Head of caudate nucleus (tissue), 42 donors: ENCODE results near the gene GORASP2.
"Not testable (repeated sequence)": the region's sequence is repeated elsewhere in the genome, so short reads cannot be mapped to it uniquely, and the experiment has no call there.

Source experiments
- DNase-seq, 42 donors: peaks; one replicate each; pipeline versions ENCODE4 v3.0.0 to v3.0.0-alpha.2; 2020 to 2021; ENCODE audit warnings: mixed read lengths in 7 of 42
- intact Hi-C: fragments of 100-400 bp; cut with DNase I; formaldehyde crosslinking; loops from one replicate; pipeline ENCODE4 v1.15.0; 2022

The GORASP2 gene

DNA sequence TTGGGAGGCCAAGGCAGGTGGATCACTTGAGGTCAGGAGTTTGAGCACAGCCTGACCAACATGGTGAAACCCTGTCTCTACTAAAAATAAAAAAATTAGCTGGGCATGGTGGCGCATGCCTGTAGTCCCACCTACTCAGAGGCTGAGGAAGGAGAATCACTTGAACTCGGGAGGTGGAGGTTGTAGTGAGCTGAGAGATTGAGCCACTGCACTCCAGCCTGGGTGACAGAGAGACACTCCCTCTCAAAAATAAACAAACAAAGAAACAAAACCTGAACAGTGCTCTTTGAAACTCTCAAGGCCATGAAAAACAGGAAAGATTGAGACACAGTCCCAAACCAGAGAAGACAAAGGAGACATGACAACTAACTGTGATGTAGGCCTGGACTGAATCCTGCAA lies 7.2 kb upstream of the GORASP2 start:
- DNase-seq, intact Hi-C loops: not testable (repeated sequence)

DNA sequence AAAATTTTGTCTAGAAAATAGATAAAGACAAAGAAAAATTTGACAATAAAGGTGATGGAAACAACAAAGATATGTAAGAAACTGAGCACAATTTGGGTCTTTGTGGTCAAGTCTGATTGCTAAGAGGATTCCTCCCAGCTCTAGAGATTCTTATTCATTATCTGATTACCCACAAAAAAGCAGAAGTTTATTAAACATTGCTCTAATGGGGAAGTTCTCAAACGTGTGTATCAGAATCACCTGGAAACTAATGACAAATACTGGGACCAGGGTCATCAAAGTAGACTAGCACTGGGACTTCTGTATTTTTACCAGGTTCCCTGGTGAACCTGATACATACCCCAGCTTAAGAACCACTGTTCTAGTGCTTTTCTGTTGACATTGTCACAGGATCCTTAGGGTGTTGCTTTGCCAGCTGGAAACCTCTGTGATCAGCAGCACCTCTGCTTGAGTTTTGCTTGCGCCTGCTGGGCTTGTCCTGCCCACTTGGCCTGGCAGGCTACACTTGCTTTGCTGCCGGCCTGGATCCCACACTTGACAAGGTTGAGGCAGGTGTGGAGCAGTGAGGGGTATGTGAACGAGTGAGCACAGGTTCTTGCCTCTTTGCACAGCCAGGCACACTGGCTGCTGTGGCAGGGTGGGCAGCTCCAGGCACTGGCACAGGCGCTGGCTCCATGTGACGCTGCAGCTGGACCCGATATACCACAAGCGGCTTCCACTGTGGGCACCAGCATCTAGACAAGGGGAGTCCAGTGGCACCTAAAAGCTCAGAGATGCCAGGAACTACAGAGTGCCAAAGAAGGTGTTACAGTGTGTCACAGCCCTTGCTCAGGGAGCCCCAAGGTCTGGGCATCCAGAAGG lies 6.2 kb upstream of the GORASP2 start:
- DNase-seq = no peak
- intact Hi-C loops = no loop called here

DNA sequence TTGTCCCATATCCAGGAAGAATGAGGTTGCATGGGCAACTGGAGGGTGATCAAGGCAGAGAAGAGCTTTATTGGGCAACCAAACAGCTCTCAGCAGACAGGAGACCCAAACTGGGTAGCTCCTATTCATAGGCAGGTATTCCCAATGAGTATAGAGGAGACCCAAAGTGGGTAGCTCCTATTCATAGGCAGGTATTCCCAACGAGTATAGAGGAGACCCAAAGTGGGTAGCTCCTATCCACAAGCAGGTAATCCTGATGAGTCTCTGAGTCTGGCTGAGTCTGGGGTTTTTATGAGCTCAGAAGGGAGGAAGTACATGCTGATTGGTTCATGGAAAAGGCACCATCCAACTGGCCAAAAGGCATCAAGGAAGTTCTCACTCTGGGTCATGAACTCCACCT lies 5.3 kb upstream of the GORASP2 start:
- intact Hi-C loops = no loop called here
- no peak for DNase-seq

DNA sequence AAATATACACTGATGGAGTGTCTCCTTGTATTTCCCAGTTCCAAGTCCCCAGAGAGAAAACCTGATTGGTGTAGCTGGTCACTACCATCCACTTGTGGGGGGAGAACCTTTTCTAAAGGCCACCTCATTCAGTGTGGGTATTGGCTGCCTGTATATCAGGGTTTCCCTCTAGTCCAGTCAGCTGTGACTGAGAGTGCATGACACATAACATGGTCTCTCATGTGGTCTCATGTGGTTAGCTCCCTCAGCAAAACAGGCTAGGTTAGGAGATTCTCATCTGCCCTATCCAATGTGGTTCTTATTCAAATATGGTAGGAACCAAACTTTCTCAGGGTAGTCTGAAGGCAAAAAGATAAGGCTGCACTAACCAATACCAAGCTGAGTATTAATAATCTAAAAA lies 4.1 kb upstream of the GORASP2 start:
- DNase-seq = no peak
- intact Hi-C loops = no loop called here

DNA sequence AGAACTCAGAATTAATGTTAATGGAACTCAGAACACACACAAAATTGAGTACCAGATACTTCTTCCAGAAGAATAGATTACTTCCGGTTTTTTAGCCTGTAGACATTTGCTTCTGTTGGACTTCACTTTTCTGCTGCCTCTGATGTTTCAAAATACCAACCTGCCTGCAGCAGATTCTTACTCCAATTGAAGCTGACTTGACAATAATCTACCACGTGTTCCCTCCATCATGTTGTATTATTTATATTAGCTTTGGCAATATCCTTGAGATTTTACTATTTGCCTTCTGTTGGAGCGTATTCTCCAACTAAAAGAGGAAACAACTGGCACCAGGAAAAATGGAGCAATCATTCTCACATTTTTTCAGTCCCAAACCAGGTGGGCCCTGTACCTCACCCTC lies 3.1 kb upstream of the GORASP2 start:
- DNase-seq = no peak

DNA sequence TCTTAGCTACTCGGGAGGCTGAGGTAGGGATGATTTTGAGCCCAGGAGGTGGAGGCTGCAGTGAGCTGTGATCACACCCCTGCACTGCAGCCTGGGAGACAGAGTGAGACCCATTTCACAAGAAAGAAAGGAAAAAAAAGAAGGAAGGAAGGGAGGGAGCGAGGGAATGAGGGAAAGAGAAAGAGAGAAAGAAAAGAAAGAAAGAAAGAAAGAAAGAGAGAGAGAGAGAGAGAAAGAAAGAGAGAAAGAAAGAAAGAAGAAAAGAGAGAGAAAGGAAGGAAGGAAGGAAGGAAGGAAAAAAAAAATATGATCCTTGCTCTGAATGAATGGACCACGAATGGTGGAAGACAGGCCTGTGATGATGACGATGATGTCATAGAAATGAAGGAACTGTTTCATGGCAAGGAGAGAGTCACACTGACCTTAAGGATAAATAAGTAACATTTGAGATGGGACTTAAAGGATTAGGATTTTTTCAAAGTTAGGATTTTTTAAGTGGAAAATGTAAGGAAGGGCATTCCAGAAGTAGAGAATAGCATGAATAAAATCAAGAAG lies 2.2 kb upstream of the GORASP2 start:
- intact Hi-C loops = no loop called here

More for the DNA sequence above, 3.1 kb upstream of the GORASP2 start:
- intact Hi-C loops = no loop called here

GRCh38 chr2:170928036-170928823 lies 823 bp upstream of the GORASP2 start:
- peak in 8 of 42 donors; percentile 3 to 45 (median 14) for DNase-seq
- intact Hi-C loops = no loop called here

More for the DNA sequence above, 2.2 kb upstream of the GORASP2 start:
- no peak for DNase-seq

- DNase-seq = peak in 37 of 42 donors; percentile 8 to 66 (median 33)
- intact Hi-C loops = no loop called here
Measured at GRCh38 chr2:170929686-170930050, 615 bp downstream of the GORASP2 start.

- intact Hi-C loops = no loop called here
- peak in 34 of 42 donors; percentile 3 to 64 (median 31) for DNase-seq
Measured at GRCh38 chr2:170930131-170930990, 1.3 kb downstream of the GORASP2 start.

DNA sequence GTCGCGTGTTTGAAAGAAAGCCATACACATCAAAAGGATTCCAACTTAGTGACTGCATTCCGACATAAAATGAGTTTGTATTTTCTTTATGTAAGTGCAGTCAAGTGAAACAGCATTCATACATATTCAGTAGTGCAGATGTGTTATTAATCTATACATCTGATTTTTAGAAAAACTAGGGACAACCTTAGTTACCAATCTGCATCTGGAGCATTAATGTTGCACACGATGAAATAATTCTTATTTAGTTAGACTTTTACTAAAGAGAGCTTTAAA lies 1.9 kb downstream of the GORASP2 start:
- no peak for DNase-seq
- intact Hi-C loops = no loop called here

DNA sequence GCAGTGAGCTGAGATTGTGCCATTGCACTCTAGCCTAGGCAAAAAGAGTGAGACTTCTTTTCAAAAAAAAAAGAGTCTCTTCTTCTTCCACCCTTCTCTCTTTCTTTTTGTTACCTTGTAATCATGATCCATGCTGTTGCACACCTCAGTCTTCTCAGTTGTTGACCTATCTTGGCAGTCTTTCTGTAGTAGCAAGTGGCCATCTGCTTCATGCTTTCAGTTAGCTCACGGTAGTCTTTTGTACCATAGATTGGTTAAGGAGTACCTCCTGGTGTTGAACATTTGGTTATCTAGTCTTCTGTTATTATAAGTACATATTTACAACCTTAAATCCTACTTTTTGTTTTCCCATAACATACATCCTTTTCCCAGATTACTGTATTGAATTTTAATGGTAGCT lies 3.1 kb downstream of the GORASP2 start:
- no peak for DNase-seq
- intact Hi-C loops = no loop called here

DNA sequence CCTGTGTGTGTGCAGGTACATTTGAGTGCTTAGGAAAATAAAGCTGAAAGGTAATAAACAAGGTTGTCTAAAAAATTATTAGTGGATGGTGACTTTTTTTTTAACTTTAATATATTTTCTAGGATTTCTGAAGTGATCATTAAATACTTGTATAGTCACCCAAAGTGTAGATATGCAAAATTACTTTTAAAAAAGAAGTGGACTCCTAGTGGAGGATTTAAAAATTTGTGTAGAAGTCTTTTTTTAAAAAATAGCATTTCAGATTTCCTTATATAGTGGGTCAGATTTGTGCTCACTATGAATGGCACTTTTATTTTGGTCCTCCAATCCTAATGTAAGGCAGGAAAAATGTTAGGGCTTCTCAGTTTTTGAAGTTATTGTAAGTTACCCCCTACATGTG lies 3.9 kb downstream of the GORASP2 start:
- intact Hi-C loops = no loop called here
- DNase-seq = no peak

DNA sequence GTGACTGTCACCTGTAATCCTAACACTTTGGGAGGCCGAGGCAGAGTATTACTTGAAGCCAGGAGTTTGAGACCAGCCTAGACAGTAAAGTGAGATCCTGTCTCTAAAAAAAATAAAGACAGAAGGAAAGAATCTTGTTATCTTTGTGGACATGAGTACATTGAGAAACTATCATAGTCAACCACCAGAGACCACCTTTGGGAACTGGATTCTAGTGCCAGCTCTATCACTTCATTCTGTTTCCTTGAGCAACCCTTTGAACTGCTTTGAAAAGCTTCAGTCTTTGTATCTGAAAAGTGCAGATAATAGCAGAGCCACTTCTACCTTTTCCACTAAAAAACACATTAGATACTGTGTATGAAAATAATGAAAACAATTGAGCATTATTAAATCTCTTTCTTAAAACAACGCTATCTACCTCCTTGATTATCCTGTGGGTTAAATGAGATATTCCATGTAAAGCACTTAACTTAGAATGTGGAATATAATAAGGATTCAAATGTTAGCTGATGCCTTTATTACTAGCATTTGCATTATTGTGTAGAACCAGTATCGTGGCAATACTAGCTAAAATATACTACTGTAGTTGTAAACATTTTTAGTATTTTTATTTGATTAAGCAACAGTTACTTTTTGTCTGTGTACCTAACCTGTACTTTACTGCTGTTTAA lies 8.8 kb downstream of the GORASP2 start:
- intact Hi-C loops = no loop called here
- no peak for DNase-seq

DNA sequence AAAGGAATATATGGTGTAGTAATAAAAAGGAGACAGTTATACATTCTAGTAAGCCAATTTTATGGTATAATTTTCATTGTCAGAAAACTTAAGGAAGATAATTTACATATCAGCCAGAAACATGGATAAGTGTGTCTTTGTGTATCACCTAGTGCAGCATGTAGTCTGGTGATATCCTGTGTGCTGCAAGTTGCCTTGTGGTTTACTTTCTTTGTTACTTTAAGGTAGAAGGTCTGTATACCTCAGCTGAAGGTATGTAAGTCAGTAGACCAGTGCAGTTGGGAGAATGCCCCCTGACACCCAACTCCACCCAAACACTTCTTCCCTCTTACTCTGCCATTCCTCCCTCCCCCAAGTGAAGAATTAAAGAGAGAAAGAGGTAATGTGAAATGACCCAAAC lies 11.0 kb downstream of the GORASP2 start:
- DNase-seq = no peak
- intact Hi-C loops = no loop called here

- no peak for DNase-seq
- intact Hi-C loops = no loop called here
Measured at GRCh38 chr2:170942615-170943014, 13.6 kb downstream of the GORASP2 start.

- intact Hi-C loops = no loop called here
- no peak for DNase-seq
Measured at GRCh38 chr2:170943041-170943440, 14.0 kb downstream of the GORASP2 start.

- intact Hi-C loops = no loop called here
Measured at GRCh38 chr2:170943596-170943995, 14.5 kb downstream of the GORASP2 start.

DNA sequence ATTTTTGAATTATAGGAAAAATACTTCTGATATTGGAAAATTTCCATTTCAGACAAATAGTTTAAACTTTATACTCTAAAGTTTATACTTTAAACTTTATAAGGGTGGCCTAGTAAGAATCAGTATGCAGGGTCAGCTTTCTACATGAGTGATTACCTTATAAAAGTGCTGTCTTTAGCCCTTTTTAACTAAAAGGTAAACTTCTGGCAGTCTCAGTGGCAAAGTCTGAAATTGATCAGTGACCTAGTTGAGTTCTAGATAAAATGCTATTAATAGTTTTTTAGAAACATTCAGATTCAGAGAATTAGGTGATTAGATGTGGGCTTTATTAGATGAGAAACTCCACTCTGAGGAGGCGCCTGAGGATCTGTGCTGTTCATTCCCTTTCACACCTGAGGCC lies 15.5 kb downstream of the GORASP2 start:
- intact Hi-C loops = no loop called here
- no peak for DNase-seq

More at GRCh38 chr2:170943596-170943995, 14.5 kb downstream of the GORASP2 start:
- DNase-seq = no peak

DNA sequence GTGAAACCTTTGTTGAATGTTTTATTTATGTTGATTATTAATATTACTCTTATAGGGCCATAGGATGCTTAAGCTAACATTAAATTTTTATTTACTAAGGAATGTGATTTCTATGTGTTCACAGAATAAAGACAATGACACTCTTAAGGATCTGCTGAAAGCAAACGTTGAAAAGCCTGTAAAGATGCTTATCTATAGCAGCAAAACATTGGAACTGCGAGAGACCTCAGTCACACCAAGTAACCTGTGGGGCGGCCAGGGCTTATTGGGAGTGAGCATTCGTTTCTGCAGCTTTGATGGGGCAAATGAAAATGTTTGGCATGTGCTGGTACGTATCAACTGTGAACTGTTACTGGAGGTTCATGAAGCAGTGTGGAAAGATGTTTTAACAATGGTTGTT lies 20.4 kb downstream of the GORASP2 start:
- no peak for DNase-seq
- intact Hi-C loops = no loop called here
